AG09319 (cell line): ENCODE data around the gene RPS6KA2.

Experiments
- DNase-seq: peaks from one replicate; pipeline ENCODE4 v3.0.0-alpha.2; 2010; ENCODE audit warnings: low read depth; ENCODE audit errors: extremely low read depth
- CTCF ChIP-seq: IDR thresholded peaks from 2 replicates; pipeline ENCODE4 v1.5.1; 2011; ENCODE audit warnings: low read depth, mild to moderate bottlenecking, inconsistent platforms, low read length, moderate library complexity

RPS6KA2 gene

GRCh38 chr6:166578536-166579236, 48.4 kb downstream of the RPS6KA2 start:
- DNase-seq, result no peak
- no peak for TF ChIP-seq CTCF

- no peak for TF ChIP-seq CTCF
- DNase-seq, result no peak
These were observed 51.8 kb downstream of the RPS6KA2 start for GRCh38 chr6:166575205-166575604.

GRCh38 chr6:166573511-166574216, 53.4 kb downstream of the RPS6KA2 start:
- TF ChIP-seq CTCF, result no peak
- no peak for DNase-seq

- no peak for TF ChIP-seq CTCF
- DNase-seq, result no peak
These were observed 54.4 kb downstream of the RPS6KA2 start for GRCh38 chr6:166572370-166573261.

GRCh38 chr6:166570929-166571713, 55.9 kb downstream of the RPS6KA2 start:
- DNase-seq, result no peak

GRCh38 chr6:166569206-166569605, 57.8 kb downstream of the RPS6KA2 start:
- DNase-seq, result no peak
- no peak for TF ChIP-seq CTCF

More at GRCh38 chr6:166570929-166571713, 55.9 kb downstream of the RPS6KA2 start:
- no peak for TF ChIP-seq CTCF
